ENCODE results near the gene LHX3. TPM values are rescaled to one million over a fixed set of nuclear protein-coding genes. Genes with fewer than 3 reads are reported as not detected.

The LHX3 gene
- total and polyA plus RNA-seq, 2 donors from 2014 or later, result not detected

DNA sequence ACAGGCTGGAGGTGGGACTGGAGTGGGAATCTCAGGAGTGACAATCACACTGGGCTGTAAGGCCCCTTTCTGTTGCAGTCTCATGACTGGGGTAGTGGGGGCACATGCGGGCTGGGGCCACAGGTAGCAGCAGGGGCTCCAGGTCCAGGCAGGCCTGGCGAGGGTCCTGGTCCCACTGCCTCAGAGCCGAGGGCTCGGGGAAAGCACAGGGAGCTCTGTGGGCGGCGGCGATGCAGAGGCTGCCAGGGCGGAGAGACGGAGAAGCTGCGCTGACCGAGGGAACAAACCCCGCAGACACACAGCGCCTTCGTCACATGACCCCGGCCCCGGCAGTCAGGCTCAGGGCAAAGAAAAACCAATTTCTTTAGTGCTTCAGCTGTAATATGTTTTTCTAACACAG is 5.3 kb upstream of the LHX3 start:
- intact Hi-C loops (cut with DNase I), result no loop called here
- FAIRE-seq, result no peak
- peaks cover 0 to 10% (median 5%) of the 10 kb centered on the region in 3 donors for H3K36me3 ChIP-seq (ENCODE audit: control insufficient read depth in 2 of 3, insufficient read depth in 3 of 3, low read length in 3 of 3)

DNA sequence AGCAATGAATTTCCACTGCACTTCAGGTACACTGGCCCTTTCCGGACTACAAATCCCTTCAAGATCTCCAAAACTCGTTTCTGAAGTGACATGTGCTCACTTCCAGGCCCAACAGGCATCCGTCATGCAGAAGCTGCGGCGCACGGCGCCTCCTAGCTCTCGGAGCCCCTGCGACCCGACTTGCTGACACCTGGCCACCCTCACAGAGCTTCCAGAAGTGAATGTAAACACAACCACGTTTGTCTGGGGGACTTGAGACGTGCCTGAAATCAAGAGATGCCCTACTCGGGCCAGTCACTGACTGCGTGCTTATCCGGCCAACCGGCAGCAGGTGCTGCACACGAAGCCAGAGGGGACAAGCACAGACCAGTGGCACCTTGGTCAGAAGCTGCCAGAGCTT is 4.9 kb upstream of the LHX3 start:
- no peaks in the 10 kb centered on the region for H3K4me1 ChIP-seq (ENCODE audit: control insufficient read depth in 2 of 3, insufficient read depth in 2 of 3, low read depth in 1 of 3, low read length in 3 of 3)
- intact Hi-C loops (cut with DNase I), result no loop called here
- no peaks in the 10 kb centered on the region for H3K9me3 ChIP-seq (ENCODE audit: control insufficient read depth in 2 of 3, insufficient read depth in 1 of 3, low read length in 3 of 3)
- FAIRE-seq, result no peak
- H3K4me3 ChIP-seq (ENCODE audit: low read length in 3 of 3), result no peak overlapping the region
- TF ChIP-seq, protein P1, sequence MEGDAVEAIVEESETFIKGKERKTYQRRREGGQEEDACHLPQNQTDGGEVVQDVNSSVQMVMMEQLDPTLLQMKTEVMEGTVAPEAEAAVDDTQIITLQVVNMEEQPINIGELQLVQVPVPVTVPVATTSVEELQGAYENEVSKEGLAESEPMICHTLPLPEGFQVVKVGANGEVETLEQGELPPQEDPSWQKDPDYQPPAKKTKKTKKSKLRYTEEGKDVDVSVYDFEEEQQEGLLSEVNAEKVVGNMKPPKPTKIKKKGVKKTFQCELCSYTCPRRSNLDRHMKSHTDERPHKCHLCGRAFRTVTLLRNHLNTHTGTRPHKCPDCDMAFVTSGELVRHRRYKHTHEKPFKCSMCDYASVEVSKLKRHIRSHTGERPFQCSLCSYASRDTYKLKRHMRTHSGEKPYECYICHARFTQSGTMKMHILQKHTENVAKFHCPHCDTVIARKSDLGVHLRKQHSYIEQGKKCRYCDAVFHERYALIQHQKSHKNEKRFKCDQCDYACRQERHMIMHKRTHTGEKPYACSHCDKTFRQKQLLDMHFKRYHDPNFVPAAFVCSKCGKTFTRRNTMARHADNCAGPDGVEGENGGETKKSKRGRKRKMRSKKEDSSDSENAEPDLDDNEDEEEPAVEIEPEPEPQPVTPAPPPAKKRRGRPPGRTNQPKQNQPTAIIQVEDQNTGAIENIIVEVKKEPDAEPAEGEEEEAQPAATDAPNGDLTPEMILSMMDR (IDR thresholded peaks at IDR 0.05; ENCODE audit: borderline replicate concordance, extremely low read depth, insufficient read depth), result no peak
- peaks cover 0 to 8% (median 3%) of the 10 kb centered on the region in 3 donors for H3K36me3 ChIP-seq (ENCODE audit: control insufficient read depth in 2 of 3, insufficient read depth in 3 of 3, low read length in 3 of 3)
- DNase-seq, result no peak
- H3K27me3 ChIP-seq (ENCODE audit: control insufficient read depth, insufficient read depth, low read length), result no peaks in the 10 kb centered on the region
- H3K9ac ChIP-seq (ENCODE audit: low read length in 3 of 3), result no peak overlapping the region
- no peak overlapping the region for H3K27ac ChIP-seq (ENCODE audit: low read depth in 2 of 2, low read length in 2 of 2)

More for the DNA sequence above, 5.3 kb upstream of the LHX3 start:
- no peaks in the 10 kb centered on the region for H3K27me3 ChIP-seq (ENCODE audit: control insufficient read depth, insufficient read depth, low read length)
- H3K4me1 ChIP-seq (ENCODE audit: control insufficient read depth in 2 of 3, insufficient read depth in 2 of 3, low read depth in 1 of 3, low read length in 3 of 3), result no peaks in the 10 kb centered on the region
- H3K9ac ChIP-seq (ENCODE audit: low read length in 3 of 3), result no peak overlapping the region
- TF ChIP-seq, protein P1 (IDR thresholded peaks at IDR 0.05; ENCODE audit: borderline replicate concordance, extremely low read depth, insufficient read depth), result no peak
- H3K27ac ChIP-seq (ENCODE audit: low read depth in 2 of 2, low read length in 2 of 2), result no peak overlapping the region
- DNase-seq, result no peak
- H3K9me3 ChIP-seq (ENCODE audit: control insufficient read depth in 2 of 3, insufficient read depth in 1 of 3, low read length in 3 of 3), result no peaks in the 10 kb centered on the region
- no peak overlapping the region for H3K4me3 ChIP-seq (ENCODE audit: low read length in 3 of 3)

DNA sequence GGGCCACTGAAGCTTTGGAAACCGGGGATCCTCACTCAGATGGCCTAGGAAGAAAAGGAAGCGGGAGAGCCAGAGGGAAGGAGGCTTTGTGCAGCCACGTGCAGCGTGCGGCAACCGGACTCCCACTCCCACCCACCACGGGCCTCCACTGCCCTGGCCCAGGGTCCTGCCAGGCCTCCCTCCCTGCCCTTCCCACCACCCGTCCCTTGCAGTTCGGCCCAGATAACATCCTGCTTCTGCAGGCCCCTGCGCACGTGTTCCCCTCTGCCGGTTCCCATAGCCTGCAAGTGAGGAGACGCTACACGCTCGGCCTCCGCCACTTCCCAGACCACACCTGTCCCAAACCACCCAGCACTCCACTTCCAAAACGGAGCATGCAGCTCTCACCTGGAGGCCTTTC is 4.3 kb upstream of the LHX3 start:
- no peaks in the 10 kb centered on the region for H3K9me3 ChIP-seq (ENCODE audit: control insufficient read depth in 2 of 3, insufficient read depth in 1 of 3, low read length in 3 of 3)
- H3K9ac ChIP-seq (ENCODE audit: low read length in 3 of 3), result no peak overlapping the region
- no peak for DNase-seq
- intact Hi-C loops (cut with DNase I), result no loop called here
- H3K27ac ChIP-seq (ENCODE audit: low read depth in 2 of 2, low read length in 2 of 2), result no peak overlapping the region
- H3K36me3 ChIP-seq (ENCODE audit: control insufficient read depth in 2 of 3, insufficient read depth in 3 of 3, low read length in 3 of 3), result peaks cover 0 to 2% (median 0%) of the 10 kb centered on the region in 3 donors
- H3K4me3 ChIP-seq (ENCODE audit: low read length in 3 of 3), result no peak overlapping the region
- H3K4me1 ChIP-seq (ENCODE audit: control insufficient read depth in 2 of 3, insufficient read depth in 2 of 3, low read depth in 1 of 3, low read length in 3 of 3), result no peaks in the 10 kb centered on the region
- FAIRE-seq, result no peak
- no peaks in the 10 kb centered on the region for H3K27me3 ChIP-seq (ENCODE audit: control insufficient read depth, insufficient read depth, low read length)
- TF ChIP-seq, protein P1 (IDR thresholded peaks at IDR 0.05; ENCODE audit: borderline replicate concordance, extremely low read depth, insufficient read depth), result no peak

DNA sequence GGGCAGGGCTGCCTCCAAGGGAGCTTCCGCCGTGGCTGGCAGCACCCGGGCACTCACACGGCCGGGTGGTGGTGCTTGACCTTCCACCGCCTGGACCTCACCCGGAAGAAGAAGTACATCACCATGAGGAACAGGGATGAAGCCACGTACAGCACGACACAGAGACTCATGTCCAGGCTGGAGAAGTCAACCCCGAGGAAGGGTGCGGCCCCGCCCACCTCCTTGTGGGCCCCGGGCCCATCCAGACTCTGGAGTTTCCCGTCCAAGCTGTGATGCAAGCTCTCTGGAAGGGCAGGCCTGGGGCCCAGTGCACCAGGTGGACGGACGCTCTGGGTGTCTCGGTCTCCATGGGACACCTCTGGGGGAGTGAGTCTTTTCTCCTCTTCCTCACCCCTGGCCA is 3.7 kb upstream of the LHX3 start:
- Histone ChIP-seq H3K27ac (ENCODE audit: low read depth in 2 of 2, low read length in 2 of 2) (no peak overlapping the region), H3K4me3 (ENCODE audit: low read length in 3 of 3) (no peak overlapping the region), H3K36me3 (ENCODE audit: control insufficient read depth in 2 of 3, insufficient read depth in 3 of 3, low read length in 3 of 3) (no peaks in the 10 kb centered on the region), H3K4me1 (ENCODE audit: control insufficient read depth in 2 of 3, insufficient read depth in 2 of 3, low read depth in 1 of 3, low read length in 3 of 3) (no peaks in the 10 kb centered on the region), H3K9ac (ENCODE audit: low read length in 3 of 3) (no peak overlapping the region), H3K27me3 (ENCODE audit: control insufficient read depth, insufficient read depth, low read length) (peaks cover 5% of the 10 kb centered on the region), H3K9me3 (ENCODE audit: control insufficient read depth in 2 of 3, insufficient read depth in 1 of 3, low read length in 3 of 3) (no peaks in the 10 kb centered on the region)
- FAIRE-seq (no peak), DNase-seq (no peak)
- TF ChIP-seq, protein P1 (IDR thresholded peaks at IDR 0.05; ENCODE audit: borderline replicate concordance, extremely low read depth, insufficient read depth), result no peak
- intact Hi-C loops (cut with DNase I), result no loop called here
